NCI-H774 (cell line): ENCODE results near the gene CEACAM19.
"Not testable (repeated sequence)": the region's sequence is repeated elsewhere in the genome, so short reads cannot be mapped to it uniquely, and the experiment has no call there.

Experiments
- DNase-seq: peaks from one replicate; lab custom pipeline; 2025; lab: John Stamatoyannopoulos, UW

The CEACAM19 gene

GRCh38 chr19:44701228-44701627 is 29.9 kb downstream of the CEACAM19 start:
- DNase-seq = no peak

GRCh38 chr19:44702551-44703176 is 31.4 kb downstream of the CEACAM19 start:
- no peak for DNase-seq

GRCh38 chr19:44703336-44704078 is 32.2 kb downstream of the CEACAM19 start:
- no peak for DNase-seq

GRCh38 chr19:44704982-44705381 is 33.7 kb downstream of the CEACAM19 start:
- no peak for DNase-seq

GRCh38 chr19:44705502-44706010 is 34.3 kb downstream of the CEACAM19 start:
- no peak for DNase-seq

GRCh38 chr19:44706506-44707236 is 35.4 kb downstream of the CEACAM19 start:
- no peak for DNase-seq

- no peak for DNase-seq
Observed at GRCh38 chr19:44707794-44708193, 36.5 kb downstream of the CEACAM19 start.

GRCh38 chr19:44708940-44709339 is 37.7 kb downstream of the CEACAM19 start:
- no peak for DNase-seq

- not testable (repeated sequence) for DNase-seq
Observed at GRCh38 chr19:44709434-44710266, 38.4 kb downstream of the CEACAM19 start.

- no peak for DNase-seq
Observed at GRCh38 chr19:44710483-44710882, 39.2 kb downstream of the CEACAM19 start.

- DNase-seq = no peak
Observed at GRCh38 chr19:44712864-44713515, 41.7 kb downstream of the CEACAM19 start.

- DNase-seq = no peak
Observed at GRCh38 chr19:44714597-44715169, 43.4 kb downstream of the CEACAM19 start.

GRCh38 chr19:44717603-44718002 is 46.3 kb downstream of the CEACAM19 start:
- no peak for DNase-seq

- DNase-seq = peak; percentile 1
Observed at GRCh38 chr19:44718441-44719261, 47.4 kb downstream of the CEACAM19 start.

- DNase-seq = no peak
Observed at GRCh38 chr19:44719262-44719701, 48.0 kb downstream of the CEACAM19 start.

- DNase-seq = not testable (repeated sequence)
Observed at GRCh38 chr19:44720396-44720795, 49.1 kb downstream of the CEACAM19 start.

GRCh38 chr19:44720945-44721344 is 49.7 kb downstream of the CEACAM19 start:
- DNase-seq = no peak

GRCh38 chr19:44721369-44721768 is 50.1 kb downstream of the CEACAM19 start:
- not testable (repeated sequence) for DNase-seq

GRCh38 chr19:44722131-44723121 is 51.1 kb downstream of the CEACAM19 start:
- DNase-seq = no peak
